SJCRH30 (cell line): Measurements from ENCODE around the gene FAM8A1. TPM values are rescaled to one million over a fixed set of nuclear protein-coding genes. Genes with fewer than 3 reads are reported as not detected.
"Not testable (repeated sequence)": the region's sequence is repeated elsewhere in the genome, so short reads cannot be mapped to it uniquely, and the experiment has no call there.

Experiments
- DNase-seq, 2 experiments: peaks; one replicate each; pipeline ENCODE4 v3.0.0-alpha.2; 2015 to 2020
- H3K27ac ChIP-seq: fragments of 250-450 bp; sonication (Bioruptor Pico); 2 replicates; pipeline ENCODE4 v1.5.1; 2020; ENCODE audit warnings: mild to moderate bottlenecking, moderate library complexity
- H3K27me3 ChIP-seq: fragments of 250-450 bp; sonication (Bioruptor Pico); 2 replicates; pipeline ENCODE4 v1.5.1; 2020; ENCODE audit warnings: mild to moderate bottlenecking, moderate library complexity
- H3K36me3 ChIP-seq: fragments of 250-450 bp; sonication (Bioruptor Pico); 2 replicates; pipeline ENCODE4 v1.5.1; 2020; ENCODE audit warnings: mild to moderate bottlenecking, moderate library complexity
- H3K4me1 ChIP-seq: fragments of 250-450 bp; sonication (Bioruptor Pico); 2 replicates; pipeline ENCODE4 v1.5.1; 2020; ENCODE audit warnings: mild to moderate bottlenecking, moderate library complexity
- H3K4me3 ChIP-seq: fragments of 250-450 bp; sonication (Bioruptor Pico); 2 replicates; pipeline ENCODE4 v1.5.1; 2020; ENCODE audit warnings: mild to moderate bottlenecking, moderate library complexity
- H3K9me3 ChIP-seq: fragments of 250-450 bp; sonication (Bioruptor Pico); replicated peaks from 2 replicates; pipeline ENCODE4 v1.5.1; 2020; ENCODE audit warnings: mild to moderate bottlenecking, moderate library complexity
- total RNA-seq: library from RNA; depleted of rRNA; stranded (reverse); fragments of >200 nt; shearing (Covaris generic); gene quantifications from 2 replicates; pipeline ENCODE4 v1.2.3, GENCODE V29; 2014; rRNA removed

FAM8A1 gene, protein sequence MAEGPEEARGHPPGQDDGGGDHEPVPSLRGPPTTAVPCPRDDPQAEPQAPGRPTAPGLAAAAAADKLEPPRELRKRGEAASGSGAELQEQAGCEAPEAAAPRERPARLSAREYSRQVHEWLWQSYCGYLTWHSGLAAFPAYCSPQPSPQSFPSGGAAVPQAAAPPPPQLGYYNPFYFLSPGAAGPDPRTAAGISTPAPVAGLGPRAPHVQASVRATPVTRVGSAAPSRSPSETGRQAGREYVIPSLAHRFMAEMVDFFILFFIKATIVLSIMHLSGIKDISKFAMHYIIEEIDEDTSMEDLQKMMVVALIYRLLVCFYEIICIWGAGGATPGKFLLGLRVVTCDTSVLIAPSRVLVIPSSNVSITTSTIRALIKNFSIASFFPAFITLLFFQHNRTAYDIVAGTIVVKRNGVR
- total RNA-seq: 8.7 and 9.4 TPM in 2 replicates

DNA sequence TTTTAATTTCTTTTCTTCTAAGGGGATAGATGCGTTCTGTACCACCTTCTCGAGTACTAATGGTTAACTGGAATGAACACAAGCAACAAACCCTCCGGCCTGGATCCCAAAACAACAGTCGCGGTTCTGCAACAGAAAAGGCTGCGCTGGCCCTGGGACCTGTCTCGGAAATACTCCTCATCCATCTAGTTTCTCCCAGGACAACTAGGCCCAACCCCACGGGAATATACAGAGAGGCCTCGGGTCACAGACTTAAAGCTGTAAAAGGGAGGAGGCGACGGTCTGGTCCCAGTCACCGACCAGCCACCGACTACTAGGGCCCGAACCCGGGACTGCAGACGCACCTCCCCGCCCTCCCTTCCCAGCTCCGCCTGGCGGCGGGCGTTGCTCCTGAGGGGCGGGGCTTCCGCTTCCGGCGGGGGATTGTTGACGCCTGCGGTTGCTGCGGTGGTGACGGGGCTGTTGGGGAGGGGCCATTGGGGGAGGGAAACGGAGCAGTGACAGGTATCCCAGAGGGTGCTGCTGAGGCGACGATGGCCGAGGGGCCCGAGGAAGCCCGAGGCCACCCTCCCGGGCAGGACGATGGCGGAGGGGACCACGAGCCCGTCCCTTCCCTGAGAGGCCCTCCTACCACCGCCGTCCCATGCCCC is at the start of gene FAM8A1:
Gene FAM8A1, plus strand, starts transcription at position 426 of the 650 bp plus-strand sequence. Its CDS starts 108 bp downstream, at position 534.
- Histone ChIP-seq H3K9me3 (no peaks in the 10 kb centered on the region), H3K4me3 (peak within 1 kb of the TSS; percentile 92), H3K4me1 (no peaks in the 10 kb centered on the region), H3K27ac (peak within 1 kb of the TSS; percentile 52), H3K27me3 (no peaks in the 10 kb centered on the region), H3K36me3 (no peaks in the 10 kb centered on the region)
- DNase-seq: peak; percentile 85

DNA sequence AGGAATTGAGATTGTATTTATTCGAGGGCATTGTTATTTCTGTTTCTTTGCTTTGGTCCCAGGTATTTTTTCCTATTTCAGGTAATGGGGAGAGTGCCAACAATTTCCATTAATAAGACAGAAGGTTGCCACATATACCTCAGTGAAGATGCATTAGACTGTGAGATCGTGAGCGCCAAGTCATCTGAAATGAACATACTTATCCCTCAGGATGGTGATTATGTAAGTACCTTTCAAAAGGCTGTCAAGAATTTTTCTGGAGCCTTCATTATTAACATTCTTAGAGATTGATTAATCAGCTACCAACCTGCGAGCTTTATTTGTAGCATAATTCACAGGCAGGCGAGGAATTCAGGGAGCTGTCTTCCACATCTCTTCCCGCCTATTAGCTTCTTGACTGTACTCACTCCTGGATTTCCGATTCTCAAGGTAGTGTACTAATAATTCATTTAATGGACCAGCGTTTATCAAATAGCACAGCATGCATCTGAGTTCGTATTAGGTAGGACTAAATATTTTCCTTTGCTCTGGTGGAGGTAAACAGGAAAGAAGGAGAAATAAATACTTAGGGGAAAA is 48.6 kb upstream of the FAM8A1 start:
- no peaks in the 10 kb centered on the region for H3K27me3 ChIP-seq
- H3K36me3 ChIP-seq: peaks cover 3% of the 10 kb centered on the region
- DNase-seq: no peak
- no peak overlapping the region for H3K27ac ChIP-seq
- no peaks in the 10 kb centered on the region for H3K4me1 ChIP-seq
- H3K4me3 ChIP-seq: no peak overlapping the region
- no peaks in the 10 kb centered on the region for H3K9me3 ChIP-seq

DNA sequence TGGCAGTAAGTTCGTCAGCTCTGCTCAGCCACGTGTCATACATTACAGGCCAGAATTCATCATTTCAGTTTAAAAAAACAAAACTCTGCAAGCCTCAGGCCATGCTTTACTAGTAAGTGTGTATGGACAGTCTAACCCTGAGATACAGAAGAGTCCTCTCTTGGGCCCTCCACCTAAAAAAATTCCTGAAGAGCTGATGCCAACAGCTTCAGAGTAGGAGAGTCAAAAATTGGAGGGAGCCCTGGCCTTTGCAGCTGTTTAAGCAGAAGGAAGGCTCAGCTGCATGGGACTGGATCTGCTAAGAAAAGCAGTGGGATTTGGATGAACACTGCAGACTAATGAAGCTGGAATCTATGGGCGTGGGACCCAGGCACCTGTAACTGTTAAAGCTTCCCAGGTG is 47.2 kb upstream of the FAM8A1 start:
- no peak for DNase-seq
- peaks cover 3% of the 10 kb centered on the region for H3K36me3 ChIP-seq
- H3K9me3 ChIP-seq: no peaks in the 10 kb centered on the region

DNA sequence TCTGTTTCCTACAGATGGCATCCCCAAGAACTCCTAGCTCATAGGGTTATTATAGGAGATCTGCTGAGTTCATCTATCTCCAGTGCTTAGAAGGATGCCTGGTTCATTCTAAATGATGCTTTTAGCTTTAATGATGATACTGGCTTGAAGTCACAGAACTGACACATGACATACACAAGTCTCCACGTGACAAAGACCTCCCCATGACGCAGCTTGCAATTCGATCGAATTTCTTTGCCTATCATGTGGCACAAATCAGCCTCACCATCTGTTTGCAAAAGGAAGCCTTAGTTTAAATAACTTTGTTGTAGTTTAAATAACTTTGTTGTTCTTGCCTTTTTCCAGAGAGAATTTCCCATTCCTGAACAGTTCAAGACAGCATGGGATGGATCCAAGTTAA is 44.1 kb upstream of the FAM8A1 start:
- peaks cover 3% of the 10 kb centered on the region for H3K36me3 ChIP-seq
- H3K4me1 ChIP-seq: no peaks in the 10 kb centered on the region
- no peaks in the 10 kb centered on the region for H3K27me3 ChIP-seq
- no peak overlapping the region for H3K27ac ChIP-seq
- no peaks in the 10 kb centered on the region for H3K9me3 ChIP-seq
- H3K4me3 ChIP-seq: no peak overlapping the region
- DNase-seq: no peak

More for the DNA sequence above, 47.2 kb upstream of the FAM8A1 start:
- H3K27ac ChIP-seq: no peak overlapping the region
- no peaks in the 10 kb centered on the region for H3K4me1 ChIP-seq
- no peak overlapping the region for H3K4me3 ChIP-seq
- no peaks in the 10 kb centered on the region for H3K27me3 ChIP-seq

DNA sequence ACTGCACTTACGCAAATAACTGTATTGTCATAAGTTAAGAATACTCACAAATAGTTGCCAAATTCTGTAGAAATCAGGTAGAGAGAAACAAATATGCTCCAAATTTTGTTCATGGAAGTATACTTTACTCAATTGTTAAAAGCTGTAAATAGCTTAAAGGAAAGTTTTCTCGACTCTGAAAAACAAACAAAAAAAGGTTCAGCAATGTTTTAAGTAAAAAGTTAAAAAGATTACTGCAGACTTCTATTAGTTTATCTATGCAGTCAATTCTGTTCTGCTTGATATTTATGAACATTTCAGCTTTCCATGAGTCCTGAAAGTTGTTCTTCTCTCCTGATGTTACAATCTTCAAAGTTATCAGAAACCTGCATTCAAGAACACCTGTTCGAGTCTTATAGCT is 37.5 kb upstream of the FAM8A1 start:
- Histone ChIP-seq H3K4me1 (no peaks in the 10 kb centered on the region), H3K36me3 (no peaks in the 10 kb centered on the region), H3K9me3 (no peaks in the 10 kb centered on the region), H3K27ac (no peak overlapping the region), H3K4me3 (no peak overlapping the region), H3K27me3 (no peaks in the 10 kb centered on the region)
- DNase-seq: no peak

DNA sequence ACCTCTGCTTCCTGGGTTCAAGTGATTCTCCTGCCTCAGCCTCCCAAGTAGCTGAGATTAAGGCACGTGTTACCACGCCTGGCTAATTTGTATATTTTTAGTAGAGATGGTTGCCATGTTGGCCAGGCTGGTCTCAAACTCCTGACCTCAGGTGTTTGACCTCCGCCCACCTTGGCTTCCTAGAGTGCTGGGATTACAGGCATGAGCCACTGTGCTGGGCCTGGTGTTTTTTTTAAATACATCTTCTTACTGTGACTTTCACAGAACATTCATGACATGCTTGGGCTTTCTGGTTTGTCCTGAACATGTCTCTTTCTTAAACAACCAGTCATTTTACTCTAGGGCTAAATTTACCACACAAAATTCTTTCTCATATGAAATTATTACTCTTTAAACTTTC is 34.7 kb upstream of the FAM8A1 start:
- H3K27me3 ChIP-seq: no peaks in the 10 kb centered on the region
- no peak for DNase-seq

DNA sequence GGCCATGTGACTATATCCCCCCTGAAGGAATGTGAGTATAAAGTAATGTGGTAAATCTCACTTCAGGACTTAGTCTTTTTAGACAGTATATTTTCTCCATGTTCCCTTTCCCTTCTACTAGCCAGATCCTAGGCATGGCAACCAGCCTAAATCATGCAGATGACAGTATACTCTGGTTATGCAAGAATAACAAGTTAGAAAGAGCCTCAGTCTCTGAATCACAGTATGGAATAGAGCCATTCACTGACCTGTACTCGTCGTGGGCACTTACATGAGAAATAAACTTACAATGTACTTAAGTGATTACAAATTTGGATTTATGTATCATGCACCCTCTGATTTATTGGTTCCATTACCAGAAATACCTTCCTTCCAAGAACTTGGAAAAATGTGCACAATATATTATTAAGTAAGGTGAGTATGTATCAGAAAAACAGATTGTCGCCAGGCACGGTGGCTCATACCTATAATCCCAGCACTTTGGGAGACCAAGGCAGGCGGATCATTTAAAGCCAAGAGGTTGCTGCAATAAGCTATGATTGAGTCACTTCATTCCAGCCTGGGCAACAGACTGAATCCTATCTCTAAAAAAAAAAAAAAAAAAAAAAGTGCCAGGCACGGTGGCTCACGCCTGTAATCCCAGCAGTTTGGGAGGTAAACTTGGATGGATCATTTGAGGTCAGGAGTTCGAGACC is 25.1 kb upstream of the FAM8A1 start:
- Histone ChIP-seq H3K9me3 (no peaks in the 10 kb centered on the region), H3K36me3 (no peaks in the 10 kb centered on the region), H3K4me3 (no peak overlapping the region), H3K27ac (no peak overlapping the region), H3K4me1 (no peaks in the 10 kb centered on the region), H3K27me3 (no peaks in the 10 kb centered on the region)
- no peak for DNase-seq

More for the DNA sequence above, 34.7 kb upstream of the FAM8A1 start:
- Histone ChIP-seq H3K27ac (no peak overlapping the region), H3K4me1 (no peaks in the 10 kb centered on the region), H3K36me3 (no peaks in the 10 kb centered on the region), H3K9me3 (no peaks in the 10 kb centered on the region), H3K4me3 (no peak overlapping the region)

DNA sequence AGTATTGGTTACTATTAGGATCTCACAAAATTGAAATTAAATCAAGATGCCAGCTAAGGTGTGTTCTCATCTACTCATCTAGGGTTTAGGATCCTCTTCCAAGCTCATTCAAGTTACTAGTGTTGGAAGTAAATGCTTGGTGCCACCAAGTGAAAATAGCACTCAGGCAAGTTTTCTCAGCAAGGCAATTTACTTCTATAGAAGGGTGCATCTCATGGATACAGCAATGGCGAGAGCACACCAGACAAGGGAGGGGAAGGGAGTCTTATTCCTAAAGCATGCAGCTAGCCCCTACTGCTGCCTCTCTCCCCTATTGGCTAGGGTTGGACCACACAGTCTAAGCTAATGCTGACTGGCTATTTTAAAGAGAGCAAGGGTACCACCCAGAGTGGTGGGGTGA is 23.0 kb upstream of the FAM8A1 start:
- Histone ChIP-seq H3K27ac (no peak overlapping the region), H3K9me3 (no peaks in the 10 kb centered on the region), H3K4me1 (no peaks in the 10 kb centered on the region), H3K4me3 (no peak overlapping the region), H3K36me3 (no peaks in the 10 kb centered on the region), H3K27me3 (no peaks in the 10 kb centered on the region)
- no peak for DNase-seq

DNA sequence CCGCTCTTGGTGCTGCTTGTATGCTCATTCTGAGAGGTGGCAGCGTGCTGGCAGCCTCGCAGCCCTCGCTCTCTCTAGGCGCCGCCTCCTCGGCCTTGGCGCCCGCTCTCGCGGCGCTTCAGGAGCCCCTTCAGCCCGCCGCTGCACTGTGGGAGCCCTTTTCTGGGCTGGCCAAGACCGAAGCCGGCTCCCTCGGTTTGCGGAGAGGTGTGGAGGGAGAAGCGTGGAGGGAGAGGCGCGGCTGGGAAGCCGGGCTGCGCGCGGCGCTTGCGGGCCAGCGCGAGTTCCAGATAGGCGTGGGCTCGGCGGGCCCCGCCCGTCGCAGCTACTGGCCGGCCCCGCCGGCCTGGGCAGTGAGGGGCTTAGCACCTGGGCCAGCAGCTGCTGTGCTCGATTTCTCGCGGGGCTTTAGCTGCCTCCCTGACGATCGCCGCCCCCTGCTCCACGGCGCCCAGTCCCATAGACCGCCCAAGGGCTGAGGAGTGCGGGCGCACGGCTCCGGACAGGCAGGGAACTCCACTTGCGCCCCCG is 19.5 kb upstream of the FAM8A1 start:
- H3K4me3 ChIP-seq: no peak overlapping the region
- DNase-seq: no peak
- peaks cover 4% of the 10 kb centered on the region; the same call in 1 of the 2 replicates for H3K4me1 ChIP-seq
- no peaks in the 10 kb centered on the region for H3K27me3 ChIP-seq
- H3K36me3 ChIP-seq: no peaks in the 10 kb centered on the region
- H3K9me3 ChIP-seq: no peaks in the 10 kb centered on the region
- no peak overlapping the region for H3K27ac ChIP-seq

DNA sequence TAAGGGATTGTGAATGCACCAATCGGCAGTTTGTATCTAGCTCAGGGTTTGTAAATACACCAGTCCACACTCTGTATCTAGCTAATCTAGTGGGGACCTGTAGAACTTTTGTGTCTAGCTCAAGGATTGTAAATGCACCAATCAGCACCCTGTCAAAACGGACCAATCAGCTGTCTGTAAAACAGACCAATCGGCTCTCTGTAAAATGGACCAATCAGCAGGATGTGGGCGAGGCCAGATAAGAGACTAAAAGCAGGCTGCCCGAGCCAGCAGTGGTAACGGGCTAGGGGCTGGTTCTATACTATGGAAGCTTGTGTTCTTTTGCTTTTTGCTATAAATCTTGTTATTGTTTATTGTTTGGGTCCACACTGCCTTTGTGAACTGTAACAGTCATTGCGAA is 18.8 kb upstream of the FAM8A1 start:
- not testable (repeated sequence) for H3K36me3 ChIP-seq, H3K4me3 ChIP-seq, H3K27ac ChIP-seq, H3K9me3 ChIP-seq, H3K27me3 ChIP-seq, H3K4me1 ChIP-seq, DNase-seq

DNA sequence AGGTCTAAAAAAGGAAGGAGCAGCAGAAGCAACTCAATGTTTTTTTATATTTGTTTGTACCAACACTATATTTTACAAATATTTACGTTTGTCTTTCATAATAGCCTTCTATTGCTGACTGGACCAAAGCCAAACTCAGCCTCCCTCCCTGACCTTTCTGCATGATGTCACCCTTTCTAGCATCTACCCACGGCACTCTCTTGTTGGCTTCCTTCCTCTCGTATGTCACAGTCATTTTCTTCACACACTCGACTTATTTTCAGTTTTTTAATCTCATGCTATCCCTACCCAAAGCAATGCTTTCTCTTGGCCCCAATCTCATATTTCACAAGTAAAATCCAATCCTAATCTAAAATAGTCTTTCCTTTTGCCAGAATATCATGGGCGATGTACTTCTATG is 16.3 kb upstream of the FAM8A1 start:
- DNase-seq: peak; percentile 27 to 52
- H3K27me3 ChIP-seq: no peaks in the 10 kb centered on the region
- peaks cover 4% of the 10 kb centered on the region; the same call in 1 of the 2 replicates for H3K4me1 ChIP-seq
- H3K27ac ChIP-seq: peak overlapping the region; percentile 15; the same call in 1 of the 2 replicates
- peak overlapping the region; percentile 36 for H3K4me3 ChIP-seq
- no peaks in the 10 kb centered on the region for H3K9me3 ChIP-seq
- no peaks in the 10 kb centered on the region for H3K36me3 ChIP-seq

DNA sequence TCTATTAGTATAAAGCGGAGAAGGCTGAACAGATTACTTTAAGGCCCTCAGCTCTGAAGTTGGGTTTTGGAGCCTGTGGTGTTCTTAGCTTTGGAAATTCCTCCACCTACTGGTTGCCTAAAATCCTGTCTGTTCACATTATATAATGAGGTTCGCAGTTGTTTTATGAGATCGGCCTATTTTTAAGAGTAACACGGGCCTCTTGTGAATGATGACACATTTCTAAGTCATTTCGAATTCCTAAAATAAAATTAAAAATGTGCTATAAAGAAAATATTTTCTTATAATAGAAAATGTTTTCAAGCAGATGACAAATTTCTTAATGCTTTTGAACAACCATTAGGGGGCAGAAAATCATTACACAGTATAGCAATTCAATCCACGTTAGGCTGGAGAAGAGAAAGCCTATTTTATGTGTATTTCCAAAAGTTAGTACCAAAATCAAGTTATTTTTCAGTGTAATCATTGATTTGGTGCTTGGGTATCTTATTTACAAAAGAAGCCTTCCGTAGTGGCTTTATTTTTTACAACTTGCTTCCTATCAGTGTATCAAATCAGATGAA is 15.8 kb upstream of the FAM8A1 start:
- Histone ChIP-seq H3K27me3 (no peaks in the 10 kb centered on the region), H3K27ac (peak overlapping the region; percentile 15; the same call in 1 of the 2 replicates), H3K36me3 (no peaks in the 10 kb centered on the region), H3K4me1 (peaks cover 4% of the 10 kb centered on the region; the same call in 1 of the 2 replicates), H3K9me3 (no peaks in the 10 kb centered on the region), H3K4me3 (peak overlapping the region; percentile 36)
- peak; percentile 45 to 84 for DNase-seq

DNA sequence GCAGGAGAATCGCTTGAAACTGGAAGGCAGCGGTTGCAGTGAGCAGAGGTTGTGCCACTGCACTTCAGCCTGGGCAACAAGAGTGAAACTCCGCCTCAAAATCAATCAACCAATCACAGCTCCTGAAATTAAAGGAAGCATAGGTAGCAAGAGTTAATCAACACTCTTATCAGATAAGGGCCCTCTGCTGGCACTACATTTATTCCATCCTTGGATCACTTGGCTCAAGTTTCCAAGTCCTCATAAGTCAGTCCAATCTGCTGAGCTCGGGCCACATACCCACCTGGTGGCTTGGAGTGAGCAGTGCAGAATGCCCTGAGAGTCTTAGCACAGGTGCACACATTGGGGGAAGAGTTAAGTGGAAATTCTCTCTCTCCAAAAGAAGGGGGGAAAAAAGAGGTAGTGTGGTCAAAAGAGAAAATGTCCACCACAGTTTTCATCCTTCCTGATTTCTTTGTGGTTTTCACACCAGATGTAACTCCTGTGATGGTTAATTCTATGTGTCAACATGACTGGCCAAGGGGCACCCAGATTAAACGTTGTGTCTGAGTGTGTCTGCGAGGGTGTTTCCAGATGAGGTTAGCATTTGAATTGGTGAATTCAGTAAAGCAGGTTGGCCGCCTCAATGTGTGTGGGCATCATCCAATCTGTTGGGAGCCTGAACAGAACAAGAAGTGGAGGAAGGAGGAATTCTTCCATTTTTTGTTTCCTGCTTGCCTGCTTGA is 14.2 kb upstream of the FAM8A1 start:
- Histone ChIP-seq H3K4me3 (no peak overlapping the region), H3K27ac (no peak overlapping the region), H3K9me3 (no peaks in the 10 kb centered on the region), H3K27me3 (no peaks in the 10 kb centered on the region), H3K4me1 (peaks cover 4% of the 10 kb centered on the region; the same call in 1 of the 2 replicates), H3K36me3 (no peaks in the 10 kb centered on the region)
- peak in 1 of 2 experiments; percentile 23 for DNase-seq

DNA sequence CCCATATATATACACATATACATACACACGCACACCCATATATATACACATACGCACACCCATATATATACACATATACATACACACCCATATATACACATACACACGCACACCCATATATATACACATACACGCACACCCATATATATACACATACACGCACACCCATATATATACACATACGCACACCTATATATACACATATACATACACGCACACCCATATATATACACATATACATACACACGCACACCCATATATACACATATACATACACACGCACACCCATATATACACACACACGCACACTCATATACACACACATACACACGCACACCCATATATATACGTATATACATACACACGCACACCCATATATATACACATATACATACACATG is 13.5 kb upstream of the FAM8A1 start:
- not testable (repeated sequence) for H3K36me3 ChIP-seq, DNase-seq, H3K4me3 ChIP-seq, H3K9me3 ChIP-seq, H3K27me3 ChIP-seq, H3K4me1 ChIP-seq, H3K27ac ChIP-seq
